KOPT-K1 (cell line): ENCODE results near the gene KCNIP3.
"Not testable (repeated sequence)": the region's sequence is repeated elsewhere in the genome, so short reads cannot be mapped to it uniquely, and the experiment has no call there.

Experiments
- H3K27ac ChIP-seq: fragments of 200-600 bp; sonication (generic); 2 replicates; pipeline ENCODE4 v1.5.1; 2016; ENCODE audit warnings: antibody characterized with exemption, mild to moderate bottlenecking, low read depth, low read length; ENCODE audit not compliant: poor library complexity, severe bottlenecking
- H3K36me3 ChIP-seq: fragments of 200-600 bp; sonication (generic); 2 replicates; pipeline ENCODE4 v1.5.1; 2017; ENCODE audit warnings: antibody characterized with exemption, mild to moderate bottlenecking, low read length, moderate library complexity; ENCODE audit not compliant: insufficient read depth
- H3K9me3 ChIP-seq: fragments of 200-600 bp; sonication (generic); 2 replicates; pipeline ENCODE4 v1.5.1; 2017; ENCODE audit warnings: antibody characterized with exemption, low read length, mild to moderate bottlenecking; ENCODE audit not compliant: insufficient read depth, poor library complexity, severe bottlenecking

KCNIP3 gene

GRCh38 chr2:95348609-95349567 lies 51.7 kb downstream of the KCNIP3 start:
- Histone ChIP-seq H3K36me3 (no peaks in the 10 kb centered on the region), H3K27ac (no peak overlapping the region), H3K9me3 (no peaks in the 10 kb centered on the region)

GRCh38 chr2:95349568-95350322 lies 52.6 kb downstream of the KCNIP3 start:
- H3K36me3 ChIP-seq: no peaks in the 10 kb centered on the region
- no peak overlapping the region for H3K27ac ChIP-seq
- no peaks in the 10 kb centered on the region for H3K9me3 ChIP-seq

GRCh38 chr2:95350368-95350767 lies 53.2 kb downstream of the KCNIP3 start:
- no peaks in the 10 kb centered on the region for H3K9me3 ChIP-seq
- H3K36me3 ChIP-seq: no peaks in the 10 kb centered on the region
- no peak overlapping the region for H3K27ac ChIP-seq

GRCh38 chr2:95350774-95351597 lies 53.8 kb downstream of the KCNIP3 start:
- H3K27ac ChIP-seq: no peak overlapping the region

DNA sequence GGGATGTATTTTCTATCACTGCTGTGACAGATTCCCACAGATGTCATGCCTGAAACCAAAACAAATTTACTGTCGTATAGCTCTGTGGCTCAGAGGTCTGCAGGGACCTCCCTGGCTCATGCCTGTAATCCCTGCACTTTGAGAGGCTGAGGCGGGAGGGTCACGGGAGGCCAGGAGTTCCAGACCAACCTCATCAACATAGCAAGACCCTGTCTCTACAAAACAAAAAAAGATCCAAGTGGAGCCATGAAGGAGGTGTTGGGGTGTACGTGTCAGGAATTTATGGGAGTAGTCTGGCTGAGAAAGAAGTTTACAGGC lies 54.4 kb downstream of the KCNIP3 start:
- Histone ChIP-seq H3K27ac (no peak overlapping the region), H3K36me3 (no peaks in the 10 kb centered on the region), H3K9me3 (no peaks in the 10 kb centered on the region)

More at GRCh38 chr2:95350774-95351597, 53.8 kb downstream of the KCNIP3 start:
- no peaks in the 10 kb centered on the region for H3K9me3 ChIP-seq
- H3K36me3 ChIP-seq: no peaks in the 10 kb centered on the region

DNA sequence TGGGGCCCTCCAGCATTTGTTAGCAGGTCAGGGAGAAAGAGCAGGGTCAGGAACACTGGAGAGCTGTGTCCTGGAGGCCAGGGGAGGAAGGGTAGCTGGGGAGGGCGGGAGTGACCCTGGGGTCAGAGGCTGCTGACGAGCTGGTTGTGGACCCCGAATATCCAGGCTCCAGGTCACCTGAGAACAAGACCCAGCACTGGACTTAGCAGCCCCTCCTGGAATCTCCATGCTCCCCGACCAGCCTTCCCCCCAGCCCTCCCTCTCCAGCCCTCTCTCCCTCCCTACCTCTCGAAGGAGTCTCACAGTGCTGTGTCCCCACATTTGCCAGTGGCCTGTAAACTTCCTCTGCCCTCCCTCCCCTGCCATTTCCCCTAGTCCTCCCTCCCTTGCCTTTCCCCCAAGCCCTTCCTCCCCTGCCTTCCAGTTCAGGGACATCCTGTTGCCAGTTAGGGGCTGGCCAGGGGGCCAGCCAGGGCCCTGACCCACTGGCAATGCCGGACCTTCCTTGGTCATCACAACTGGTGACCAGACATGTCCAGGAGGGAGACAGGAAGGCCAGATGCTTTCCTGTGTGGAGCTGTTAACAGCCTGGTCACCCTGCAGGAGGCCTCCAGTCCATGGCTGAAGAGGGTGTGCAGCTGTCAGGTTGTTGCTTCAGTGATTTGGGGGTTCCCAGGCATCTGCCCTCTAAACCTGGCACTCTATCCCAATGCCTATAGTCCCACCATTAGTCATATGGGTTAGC lies 55.3 kb downstream of the KCNIP3 start:
- Histone ChIP-seq H3K36me3 (no peaks in the 10 kb centered on the region), H3K27ac (no peak overlapping the region), H3K9me3 (no peaks in the 10 kb centered on the region)

- no peak overlapping the region for H3K27ac ChIP-seq
- no peaks in the 10 kb centered on the region for H3K9me3 ChIP-seq
- H3K36me3 ChIP-seq: no peaks in the 10 kb centered on the region
Observed at GRCh38 chr2:95353055-95353575, 56.0 kb downstream of the KCNIP3 start.

DNA sequence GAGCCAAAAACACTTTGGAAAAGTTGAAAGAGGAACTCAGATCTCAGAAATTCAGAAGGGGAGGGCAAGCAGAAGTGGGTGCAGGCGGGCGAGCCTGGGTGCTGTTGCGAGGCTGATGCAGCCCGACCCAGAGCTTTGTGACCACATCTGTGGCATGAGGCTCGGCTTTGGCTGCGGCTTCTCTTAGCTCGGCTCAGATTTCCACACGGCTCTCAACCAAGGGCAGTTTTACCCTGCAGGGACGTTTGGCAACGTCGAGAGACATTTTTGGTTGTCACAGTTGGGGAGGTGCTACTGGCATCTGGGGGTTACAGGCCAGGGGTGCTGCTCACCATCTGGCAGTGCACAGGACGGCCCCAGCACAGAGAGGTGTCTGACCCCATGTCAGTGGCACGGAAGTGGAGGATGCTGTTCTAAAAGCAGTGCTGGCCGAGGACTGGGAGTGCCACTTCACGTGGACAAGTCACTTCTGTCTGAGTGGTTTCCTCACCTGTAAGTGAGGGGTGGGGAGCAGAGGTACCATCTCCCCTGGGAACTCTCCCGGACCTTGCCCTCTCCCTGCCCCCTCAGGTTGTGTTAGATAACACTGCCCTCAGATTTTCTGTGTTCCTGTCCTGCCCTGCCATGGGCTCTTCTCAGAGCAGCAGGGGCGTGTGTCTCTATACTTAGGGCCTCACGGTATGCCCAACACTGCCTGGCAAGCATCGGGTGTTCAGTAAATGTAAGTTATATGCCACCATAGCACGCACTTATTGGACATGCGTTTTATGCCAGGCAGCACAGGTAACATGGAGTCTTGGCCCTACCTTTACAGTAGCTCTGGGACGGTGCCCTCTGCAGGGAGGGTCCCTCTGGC lies 56.7 kb downstream of the KCNIP3 start:
- no peaks in the 10 kb centered on the region for H3K9me3 ChIP-seq
- no peak overlapping the region for H3K27ac ChIP-seq
- no peaks in the 10 kb centered on the region for H3K36me3 ChIP-seq

GRCh38 chr2:95354469-95354901 lies 57.3 kb downstream of the KCNIP3 start:
- Histone ChIP-seq H3K36me3 (no peaks in the 10 kb centered on the region), H3K27ac (no peak overlapping the region), H3K9me3 (no peaks in the 10 kb centered on the region)

GRCh38 chr2:95354925-95355324 lies 57.8 kb downstream of the KCNIP3 start:
- Histone ChIP-seq H3K27ac (no peak overlapping the region), H3K36me3 (no peaks in the 10 kb centered on the region), H3K9me3 (no peaks in the 10 kb centered on the region)

- not testable (repeated sequence) for H3K27ac ChIP-seq, H3K36me3 ChIP-seq, H3K9me3 ChIP-seq
Observed at GRCh38 chr2:95355486-95355885, 58.3 kb downstream of the KCNIP3 start.

DNA sequence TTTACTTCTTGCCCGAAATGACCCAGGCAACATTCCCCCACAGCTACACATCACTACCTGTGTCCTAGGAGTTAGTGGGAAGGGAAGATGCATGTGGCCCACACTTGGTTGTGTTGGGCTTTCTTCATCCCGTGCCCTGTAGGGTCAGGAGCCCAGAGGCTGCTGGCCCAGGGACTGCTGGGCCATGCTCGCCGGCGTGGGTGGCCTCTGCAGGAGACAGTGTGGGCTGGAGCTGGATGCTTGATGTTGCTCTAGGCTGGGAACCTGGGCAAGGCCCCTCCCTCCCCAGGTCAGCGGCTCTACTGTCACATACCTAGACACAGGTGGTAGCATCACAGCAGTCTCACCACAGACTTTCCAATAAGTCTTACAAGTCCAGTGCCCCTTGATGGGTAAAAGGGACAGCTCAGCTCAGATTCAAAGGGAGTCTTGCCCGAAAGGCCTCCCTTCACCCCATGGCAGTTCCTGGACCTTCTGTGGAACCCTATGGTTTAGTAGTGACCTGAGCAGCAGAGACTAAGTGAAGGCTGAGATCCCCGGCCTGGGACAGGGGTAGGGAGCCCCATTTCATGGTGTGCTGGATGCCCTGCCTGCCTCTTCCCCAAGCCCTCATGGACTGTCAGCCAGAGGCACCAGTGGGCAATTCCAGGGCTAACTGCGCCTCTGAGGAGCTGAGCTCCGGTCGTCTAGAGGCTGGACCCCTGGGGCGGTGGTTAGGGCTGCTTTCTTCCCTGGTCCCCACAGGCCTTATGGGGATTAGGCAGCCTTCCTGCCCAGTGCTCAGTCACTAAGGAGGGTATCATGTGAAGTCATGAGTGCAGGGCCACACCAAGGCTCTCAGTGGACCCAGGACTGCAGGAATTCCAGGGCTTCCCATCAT lies 59.9 kb downstream of the KCNIP3 start:
- no peaks in the 10 kb centered on the region for H3K9me3 ChIP-seq
- H3K27ac ChIP-seq: no peak overlapping the region
- H3K36me3 ChIP-seq: no peaks in the 10 kb centered on the region
